ENCODE results near the gene CD160.
"Not testable (repeated sequence)": the region's sequence is repeated elsewhere in the genome, so short reads cannot be mapped to it uniquely, and the experiment has no call there.

The CD160 gene

DNA sequence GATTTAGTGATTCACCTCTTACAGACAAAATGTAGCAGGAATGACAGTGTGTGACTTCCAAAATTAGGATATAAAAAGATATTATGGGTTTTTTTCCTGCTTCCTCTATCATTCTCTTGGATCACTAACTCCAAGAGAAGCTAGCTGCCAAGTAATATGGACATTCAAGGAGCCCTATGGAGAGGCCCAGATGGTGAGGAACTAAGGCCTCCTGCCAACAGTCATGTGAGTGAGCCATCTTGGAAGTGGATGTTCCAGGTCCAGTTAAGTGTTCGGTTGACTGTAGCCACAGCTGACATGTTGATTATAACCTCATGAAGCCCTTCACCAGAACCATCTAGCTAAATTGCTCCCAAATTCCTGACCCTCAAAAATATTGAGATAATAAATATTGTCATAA is 38.8 kb downstream of the CD160 start:
- DNase-seq (ENCODE audit: low spot score): no peak
- no peak for FAIRE-seq

DNA sequence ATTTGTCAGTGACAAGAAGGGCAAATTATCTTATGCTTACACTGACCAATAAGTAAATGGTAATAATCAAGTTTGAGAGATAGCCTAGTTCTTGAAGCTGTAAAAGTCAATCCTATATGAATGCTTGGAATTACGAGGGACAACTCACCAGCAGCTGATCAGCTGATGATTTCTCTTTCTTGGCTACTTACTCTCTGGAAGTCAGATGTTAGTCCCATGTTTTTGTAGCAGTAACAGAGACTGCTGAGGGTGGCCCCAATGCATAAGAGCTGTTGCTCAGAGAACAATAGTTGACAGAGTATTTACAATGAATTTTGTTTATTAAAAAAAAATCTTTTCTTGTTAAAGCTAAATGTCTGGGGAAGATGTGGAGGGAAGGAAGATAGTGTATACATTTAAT is 39.3 kb downstream of the CD160 start:
- FAIRE-seq (no peak), DNase-seq (ENCODE audit: low spot score) (no peak)

- no peak for FAIRE-seq
- no peak for DNase-seq (ENCODE audit: low spot score)
These were observed 40.4 kb downstream of the CD160 start for GRCh38 chr1:145759721-145760120.

DNA sequence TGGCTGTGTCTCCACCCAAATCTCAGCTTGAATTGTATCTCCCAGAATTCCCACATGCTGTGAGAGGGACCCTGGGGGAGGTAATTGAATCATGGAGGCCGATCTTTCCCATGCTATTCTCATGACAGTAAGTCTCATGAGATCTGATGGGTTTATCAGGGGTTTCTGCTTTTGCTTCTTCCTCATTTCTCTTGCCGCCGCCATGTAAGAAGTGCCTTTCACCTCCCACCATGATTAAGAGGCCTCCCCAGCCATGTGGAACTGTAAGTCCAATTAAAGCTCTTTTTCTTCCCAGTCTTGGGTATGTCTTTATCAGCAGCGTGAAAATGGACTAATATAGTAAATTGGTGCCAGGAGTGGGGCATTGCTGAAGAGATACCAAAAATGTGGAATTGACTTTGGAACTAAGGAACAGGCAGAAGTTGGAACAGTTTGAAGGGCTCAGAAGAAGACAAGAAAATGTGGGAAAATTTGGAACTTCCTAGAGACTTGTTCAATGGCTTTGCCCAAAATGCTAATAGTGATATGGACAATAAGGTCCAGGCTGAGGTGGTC is 41.2 kb downstream of the CD160 start:
- not testable (repeated sequence) for FAIRE-seq; DNase-seq (ENCODE audit: low spot score)

DNA sequence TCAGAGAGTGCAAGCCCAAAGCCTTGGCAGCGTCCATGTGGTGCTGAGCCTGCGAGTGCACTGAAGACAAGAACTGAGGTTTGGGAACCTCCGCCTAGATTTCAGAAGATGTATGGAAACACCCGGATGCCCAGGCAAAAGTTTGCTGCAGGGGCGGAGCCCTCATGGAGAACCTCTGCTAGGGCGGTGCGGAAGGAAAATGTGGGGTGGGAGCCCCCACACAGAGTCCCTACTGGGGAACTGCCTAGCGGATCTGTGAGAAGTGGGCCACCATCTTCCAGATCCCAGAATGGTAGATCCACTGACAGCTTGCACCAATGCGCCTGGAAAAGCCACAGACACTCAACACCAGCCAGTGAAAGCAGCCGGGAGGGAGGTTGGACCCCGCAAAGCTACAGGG is 42.2 kb downstream of the CD160 start:
- not testable (repeated sequence) for FAIRE-seq; DNase-seq (ENCODE audit: low spot score)

- DNase-seq (ENCODE audit: low spot score); FAIRE-seq: not testable (repeated sequence)
These were observed 42.7 kb downstream of the CD160 start for GRCh38 chr1:145762001-145762400.

DNA sequence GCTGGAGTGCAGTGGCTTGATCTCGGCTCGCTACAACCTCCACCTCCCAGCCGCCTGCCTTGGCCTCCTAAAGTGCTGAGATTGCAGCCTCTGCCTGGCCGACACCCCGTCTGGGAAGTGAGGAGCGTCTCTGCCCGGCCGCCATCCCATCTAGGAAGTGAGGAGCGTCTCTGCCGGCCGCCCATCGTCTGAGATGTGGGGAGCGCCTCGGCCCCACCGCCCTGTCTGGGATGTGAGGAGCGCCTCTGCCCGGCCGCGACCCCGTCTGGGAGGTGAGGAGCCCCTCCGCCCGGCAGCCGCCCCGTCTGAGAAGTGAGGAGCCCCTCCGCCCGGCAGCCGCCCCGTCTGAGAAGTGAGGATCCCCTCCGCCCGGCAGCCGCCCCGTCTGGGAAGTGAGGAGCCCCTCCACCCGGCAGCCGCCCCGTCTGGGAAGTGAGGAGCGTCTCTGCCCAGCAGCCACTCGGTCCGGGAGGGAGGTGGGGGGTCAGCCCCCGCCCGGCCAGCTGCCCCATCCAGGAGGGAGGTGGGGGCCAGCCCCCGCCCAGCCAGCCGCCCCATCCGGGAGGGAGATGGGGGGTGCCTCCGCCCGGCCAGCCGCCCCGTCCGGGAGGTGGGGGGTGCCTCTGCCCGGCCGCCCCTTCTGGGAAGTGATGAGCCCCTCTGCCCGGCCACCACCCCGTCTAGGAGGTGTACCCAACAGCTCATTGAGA is 45.1 kb downstream of the CD160 start:
- FAIRE-seq; DNase-seq (ENCODE audit: low spot score): not testable (repeated sequence)

DNA sequence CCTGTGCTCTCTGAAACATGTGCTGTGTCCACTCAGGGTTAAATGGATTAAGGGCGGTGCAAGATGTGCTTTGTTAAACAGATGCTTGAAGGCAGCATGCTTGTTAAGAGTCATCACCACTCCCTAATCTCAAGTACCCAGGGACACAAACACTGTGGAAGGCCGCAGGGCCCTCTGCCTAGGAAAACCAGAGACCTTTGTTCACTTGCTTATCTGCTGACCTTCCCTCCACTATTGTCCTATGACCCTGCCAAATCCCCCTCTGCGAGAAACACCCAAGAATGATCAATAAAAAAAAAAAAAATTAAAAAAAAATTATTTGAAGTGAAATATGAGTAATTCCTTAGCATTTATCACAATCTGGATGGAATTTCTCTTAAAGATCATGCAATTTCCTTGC is 45.8 kb downstream of the CD160 start:
- not testable (repeated sequence) for FAIRE-seq; DNase-seq (ENCODE audit: low spot score)

DNA sequence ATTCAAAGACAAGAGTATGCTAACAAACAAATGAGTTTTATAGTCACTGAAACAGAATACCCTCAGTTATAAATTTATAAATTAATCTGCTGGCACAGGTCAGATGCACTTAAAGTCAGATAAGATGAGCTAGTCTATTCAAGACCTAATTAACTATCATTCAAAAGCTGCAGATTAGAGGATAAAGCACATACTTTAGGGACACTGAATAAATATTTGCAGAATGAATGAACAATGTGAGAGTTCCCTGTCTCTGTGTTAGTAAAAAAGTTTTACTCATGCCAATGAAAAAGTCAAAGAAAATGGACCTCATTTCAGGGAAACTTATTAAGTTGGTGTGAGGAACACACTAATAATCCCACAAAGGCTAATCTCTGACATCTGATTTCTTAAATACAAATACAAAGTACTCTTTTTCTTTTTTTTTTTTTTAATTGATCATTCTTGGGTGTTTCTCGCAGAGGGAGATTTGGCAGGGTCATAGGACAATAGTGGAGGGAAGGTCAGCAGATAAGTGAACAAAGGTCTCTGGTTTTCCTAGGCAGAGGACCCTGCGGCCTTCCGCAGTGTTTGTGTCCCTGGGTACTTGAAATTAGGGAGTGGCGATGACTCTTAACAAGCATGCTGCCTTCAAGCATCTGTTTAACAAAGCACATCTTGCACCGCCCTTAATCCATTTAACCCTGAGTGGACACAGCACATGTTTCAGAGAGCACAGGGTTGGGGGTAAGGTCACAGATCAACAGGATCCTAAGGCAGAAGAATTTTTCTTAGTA is 46.5 kb downstream of the CD160 start:
- FAIRE-seq; DNase-seq (ENCODE audit: low spot score): not testable (repeated sequence)

DNA sequence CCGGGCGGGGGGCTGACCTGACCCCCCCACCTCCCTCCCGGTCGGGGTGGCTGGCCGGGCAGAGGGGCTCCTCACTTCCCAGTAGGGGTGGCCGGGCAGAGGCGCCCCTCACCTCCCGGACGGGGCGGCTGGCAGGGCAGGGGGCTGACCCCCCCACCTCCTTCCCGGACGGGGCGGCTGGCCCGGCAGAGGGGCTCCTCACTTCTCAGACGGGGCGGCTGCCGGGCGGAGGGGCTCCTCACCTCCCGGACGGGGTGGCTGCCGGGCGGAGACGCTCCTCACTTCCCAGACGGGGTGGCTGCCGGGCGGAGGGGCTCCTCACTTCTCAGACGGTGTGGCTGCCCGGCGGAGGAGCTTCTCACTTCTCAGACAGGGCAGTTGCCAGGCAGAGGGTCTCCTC is 47.6 kb downstream of the CD160 start:
- not testable (repeated sequence) for FAIRE-seq; DNase-seq (ENCODE audit: low spot score)

- FAIRE-seq; DNase-seq (ENCODE audit: low spot score): not testable (repeated sequence)
These were observed 48.7 kb downstream of the CD160 start for GRCh38 chr1:145768004-145768403.

DNA sequence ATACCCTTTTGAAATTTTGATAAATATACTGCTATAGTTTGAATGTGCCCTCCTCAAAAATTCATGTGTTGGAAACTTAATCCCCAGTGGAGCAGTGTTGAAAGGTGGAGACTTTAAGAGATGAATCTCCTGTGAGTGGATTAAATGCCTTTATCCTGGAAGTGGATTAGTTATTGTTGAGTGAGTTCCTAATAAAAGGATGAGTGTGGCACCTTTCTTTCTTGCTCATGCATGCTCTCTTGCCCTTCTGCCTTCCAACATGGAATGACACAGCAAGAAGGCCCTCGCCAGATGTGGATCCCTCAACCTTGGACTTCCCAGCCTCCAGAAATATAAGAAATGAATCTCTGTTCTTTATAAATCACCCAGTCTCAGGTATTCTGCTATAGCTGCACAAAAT is 51.8 kb downstream of the CD160 start:
- FAIRE-seq: no peak
- no peak for DNase-seq (ENCODE audit: low spot score)

GRCh38 chr1:145773423-145773822 is 54.1 kb downstream of the CD160 start:
- FAIRE-seq (no peak), DNase-seq (ENCODE audit: low spot score) (no peak)

DNA sequence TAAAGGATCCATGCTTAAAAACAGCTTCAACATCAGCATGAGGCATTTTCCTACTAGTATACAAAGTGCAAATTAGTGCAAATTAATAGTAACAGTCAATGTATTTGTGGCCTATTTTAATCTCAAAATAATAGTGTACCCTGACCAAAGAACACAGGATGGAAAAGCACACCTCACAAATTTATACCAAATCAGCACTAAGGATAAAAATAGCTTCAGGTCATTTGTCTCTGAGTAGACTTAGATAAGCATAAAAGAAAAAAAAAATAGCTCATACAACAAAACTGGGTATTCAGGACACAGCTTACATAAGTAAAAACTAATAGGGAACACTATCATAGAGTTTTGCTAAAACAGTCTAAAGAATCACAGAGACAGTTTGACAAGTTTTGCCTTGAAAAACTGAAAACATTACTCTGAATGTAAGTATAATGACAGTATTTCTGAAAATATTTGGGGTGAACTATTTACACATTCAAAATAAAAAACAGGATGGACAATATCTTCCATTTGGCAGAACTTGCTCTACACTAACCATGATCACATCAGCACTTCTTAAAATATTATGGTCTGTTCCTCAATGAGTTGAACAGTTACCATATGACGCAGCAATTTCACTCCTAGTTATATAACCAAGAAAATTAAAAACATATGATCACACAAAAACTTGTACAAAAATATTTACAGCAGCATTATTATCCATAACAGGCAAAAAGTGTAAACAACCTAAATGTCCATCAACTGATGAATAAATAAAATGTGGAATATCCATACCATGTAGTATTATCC is 58.3 kb downstream of the CD160 start:
- DNase-seq (ENCODE audit: low spot score) (no peak), FAIRE-seq (no peak)

GRCh38 chr1:145778146-145778540 is 58.8 kb downstream of the CD160 start:
- FAIRE-seq (no peak), DNase-seq (ENCODE audit: low spot score) (no peak)

DNA sequence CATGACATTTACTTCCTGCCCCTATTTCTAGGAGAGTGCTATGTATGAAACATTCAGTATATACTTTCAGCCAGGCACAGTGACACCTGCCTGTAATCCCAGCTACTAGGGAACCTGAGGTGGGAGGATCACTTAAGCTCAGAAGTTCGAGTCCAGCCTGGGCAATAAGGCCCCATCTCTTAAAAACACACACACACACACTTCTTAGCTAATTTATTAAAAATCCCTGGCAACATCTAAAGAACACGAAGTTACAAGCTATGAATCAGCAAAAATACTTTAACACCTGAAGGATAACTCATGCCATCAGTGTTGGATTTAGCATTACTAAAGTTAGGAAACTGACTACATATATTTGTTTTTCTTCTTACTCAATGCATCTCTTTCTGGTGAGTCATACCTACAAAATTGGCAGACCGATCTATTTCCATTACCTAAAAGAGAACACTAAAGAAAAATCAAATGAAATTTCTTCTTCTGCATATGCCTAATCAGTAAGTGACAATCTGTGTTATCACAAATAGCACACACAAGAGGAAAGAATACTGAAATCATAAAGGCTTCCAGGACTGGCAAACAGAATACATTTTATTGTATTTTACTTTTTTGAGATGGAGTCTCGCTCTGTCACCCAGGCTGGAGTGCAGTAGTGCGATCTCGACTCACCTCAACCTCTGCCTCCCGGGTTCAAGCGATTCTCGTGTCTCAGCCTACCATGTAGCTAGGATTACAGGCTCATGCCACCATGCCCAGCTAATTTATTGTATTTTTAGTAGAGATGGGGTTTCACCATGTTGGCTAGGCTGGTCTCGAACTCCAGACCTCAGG is 63.2 kb downstream of the CD160 start:
- peak; percentile 96 for DNase-seq (ENCODE audit: low spot score)
- FAIRE-seq: peak; percentile 95

DNA sequence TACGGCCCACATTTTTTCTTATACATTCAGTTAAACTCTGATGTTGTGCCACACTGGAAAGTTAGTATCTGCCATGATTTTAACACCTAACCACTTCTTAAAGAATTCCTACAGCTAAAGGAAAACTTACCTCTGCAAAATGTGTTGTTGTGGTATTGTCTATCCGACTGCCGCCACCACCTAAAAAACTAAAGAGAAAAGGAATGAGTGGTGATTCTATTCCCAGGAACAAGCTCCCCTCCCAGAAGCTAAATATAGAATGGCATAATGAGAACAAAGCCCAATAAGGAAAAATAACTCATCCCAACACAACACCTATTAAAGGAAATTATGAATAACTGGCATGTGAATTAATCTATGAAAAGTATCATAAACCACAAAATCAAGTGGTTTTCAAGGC is 65.1 kb downstream of the CD160 start:
- FAIRE-seq (no peak), DNase-seq (ENCODE audit: low spot score) (no peak)

- no peak for DNase-seq (ENCODE audit: low spot score)
These were observed 66.2 kb downstream of the CD160 start for GRCh38 chr1:145785547-145785946.

GRCh38 chr1:145786271-145786670 is 67.0 kb downstream of the CD160 start:
- no peak for DNase-seq (ENCODE audit: low spot score)
- peak; percentile 59 for FAIRE-seq

More at GRCh38 chr1:145785547-145785946, 66.2 kb downstream of the CD160 start:
- FAIRE-seq: no peak

- DNase-seq (ENCODE audit: low spot score) (no peak), FAIRE-seq (no peak)
These were observed 69.3 kb downstream of the CD160 start for GRCh38 chr1:145788580-145788979.

All from RCC 7860 (cell line).